Measurements from ENCODE around the gene UQCR10.

Gene UQCR10

GRCh38 chr22:29798318-29798717, 31.1 kb downstream of the UQCR10 start:
- DNase-seq (ENCODE audit: low spot score) = no peak

GRCh38 chr22:29798801-29799200, 31.6 kb downstream of the UQCR10 start:
- no peak for DNase-seq (ENCODE audit: low spot score)

GRCh38 chr22:29799217-29799680, 32.1 kb downstream of the UQCR10 start:
- no peak for DNase-seq (ENCODE audit: low spot score)

- DNase-seq (ENCODE audit: low spot score) = no peak
Measured at GRCh38 chr22:29801153-29801552, 34.0 kb downstream of the UQCR10 start.

- DNase-seq (ENCODE audit: low spot score) = no peak
Measured at GRCh38 chr22:29801796-29802195, 34.6 kb downstream of the UQCR10 start.

GRCh38 chr22:29803190-29803589, 36.0 kb downstream of the UQCR10 start:
- DNase-seq (ENCODE audit: low spot score) = no peak

- DNase-seq (ENCODE audit: low spot score) = no peak
Measured at GRCh38 chr22:29804985-29805384, 37.8 kb downstream of the UQCR10 start.

GRCh38 chr22:29806196-29806595, 39.0 kb downstream of the UQCR10 start:
- no peak for DNase-seq (ENCODE audit: low spot score)

- DNase-seq (ENCODE audit: low spot score) = no peak
Measured at GRCh38 chr22:29810216-29810615, 43.0 kb downstream of the UQCR10 start.

- DNase-seq (ENCODE audit: low spot score) = no peak
Measured at GRCh38 chr22:29811377-29811776, 44.2 kb downstream of the UQCR10 start.

GRCh38 chr22:29813126-29813525, 46.0 kb downstream of the UQCR10 start:
- no peak for DNase-seq (ENCODE audit: low spot score)

GRCh38 chr22:29813563-29813962, 46.4 kb downstream of the UQCR10 start:
- DNase-seq (ENCODE audit: low spot score) = no peak

GRCh38 chr22:29814003-29814402, 46.8 kb downstream of the UQCR10 start:
- no peak for DNase-seq (ENCODE audit: low spot score)

- DNase-seq (ENCODE audit: low spot score) = no peak
Measured at GRCh38 chr22:29815580-29815979, 48.4 kb downstream of the UQCR10 start.

- DNase-seq (ENCODE audit: low spot score) = no peak
Measured at GRCh38 chr22:29816128-29816527, 49.0 kb downstream of the UQCR10 start.

- DNase-seq (ENCODE audit: low spot score) = no peak
Measured at GRCh38 chr22:29816539-29816938, 49.4 kb downstream of the UQCR10 start.

- no peak for DNase-seq (ENCODE audit: low spot score)
Measured at GRCh38 chr22:29816980-29817379, 49.8 kb downstream of the UQCR10 start.

- DNase-seq (ENCODE audit: low spot score) = no peak
Measured at GRCh38 chr22:29817724-29818123, 50.6 kb downstream of the UQCR10 start.

GRCh38 chr22:29819501-29819900, 52.3 kb downstream of the UQCR10 start:
- DNase-seq (ENCODE audit: low spot score) = no peak

All from left forelimb (tissue), 1 donor.